Ovary (tissue), 9 donors: ENCODE data around the gene SETD7. TPM values are rescaled to one million over a fixed set of nuclear protein-coding genes. Genes with fewer than 3 reads are reported as not detected.
"Not testable (repeated sequence)": the region's sequence is repeated elsewhere in the genome, so short reads cannot be mapped to it uniquely, and the experiment has no call there.

Experiments used
- DNase-seq, 5 donors: peaks; one replicate each; pipeline ENCODE4 v3.0.0-alpha.2; 2019 to 2020
- H3K27ac ChIP-seq, 2 donors: fragments of 200-600 bp; one replicate each; pipeline versions ENCODE4 v1.5.1 to v1.8.0; 2019 to 2022
- H3K27me3 ChIP-seq: fragments of 200-600 bp; one replicate; pipeline ENCODE4 v1.8.0; 2022
- H3K36me3 ChIP-seq: fragments of 200-600 bp; sonication (generic); one replicate; pipeline ENCODE4 v1.5.1; 2019
- H3K4me1 ChIP-seq: one replicate; pipeline ENCODE4 v1.8.1; 2013; ENCODE audit warnings: mild to moderate bottlenecking, moderate library complexity; ENCODE audit not compliant: insufficient read depth
- H3K4me3 ChIP-seq: fragments of 200-600 bp; sonication (generic); one replicate; pipeline ENCODE4 v1.5.1; 2017
- H3K9me3 ChIP-seq, 2 donors: fragments of 200-600 bp in 1 of 2; sonication (generic) in 1 of 2; one replicate each; pipeline versions ENCODE4 v1.5.1 to v1.8.1; 2013 to 2019; ENCODE audit warnings: mild to moderate bottlenecking in 1 of 2, moderate library complexity in 1 of 2
- CTCF ChIP-seq, 3 donors: fragments of 450-650 bp in 2 of 3; fragments of 200-600 bp in 1 of 3; IDR thresholded peaks; one replicate each; pipeline versions ENCODE4 v1.5.1 to v1.8.0; 2016 to 2022; ENCODE audit warnings: antibody characterized with exemption in 3 of 3, mild to moderate bottlenecking in 1 of 3
- EP300 ChIP-seq: sonication (generic); formaldehyde crosslinking; IDR thresholded peaks from one replicate; pipeline ENCODE4 v1.6.1; 2017; ENCODE audit warnings: antibody characterized with exemption
- POLR2A ChIP-seq: fragments of 450-650 bp; IDR thresholded peaks from one replicate; pipeline ENCODE4 v1.6.1; 2017; ENCODE audit warnings: antibody characterized with exemption, mild to moderate bottlenecking, moderate library complexity
- whole genome bisulfite sequencing, 3 donors: extraction: QIAGEN DNeasy Blood & Tissue Kit in 1 of 3; methylation state at CpG; one replicate each; pipeline versions ENCODE4 v1.1.5 to v1.1.7; 2013 to 2017; 5-methylcytosine and 5-hydroxymethylcytosine counted together
- intact Hi-C, 4 donors: fragments of 100-400 bp; cut with DNase I; formaldehyde crosslinking; loops; one replicate each; pipeline versions ENCODE4 v1.11.0 to v1.15.1; 2022 to 2023
- polyA plus RNA-seq, 2 donors: library from polyadenylated mRNA; stranded (reverse); fragments of 200-250 nt in 1 of 2; fragments of 350-450 nt in 1 of 2; fragmentation: Illumina TruSeq in 1 of 2; extraction: RNeasy Lipid Tissue Mini Kit (QIAGEN cat#74804) in 1 of 2; gene quantifications; one replicate each; pipeline ENCODE4 v1.2.3, GENCODE V29; 2013 to 2014
- total RNA-seq, 7 donors: library from RNA; depleted of rRNA in 2 of 7; stranded (reverse); fragments of >200 nt in 2 of 7; fragmentation: NEBNext Ultra II Directional in 3 of 7; extraction: Animal tissue kit (Norgen Biotek cat#: 25700) in 3 of 7; gene quantifications; one replicate each; pipeline versions ENCODE4 v1.1.0 to v1.2.4, GENCODE V29; 2016 to 2023
- donor health status: DM: no; HTN: no; CAD: no; lungs with moderate emphysema.
- donor health status: DM: no; HTN: no; CAD: no.
- donor health status: Bipolar disorder and iron deficiency.
- donor health status: DM: yes; HTN: yes; CAD: no.
- donor health status: DM: no; HTN: no; CAD: no.
- donor health status: DM: yes; HTN: yes; CAD: no.

The SETD7 gene
- total and polyA plus RNA-seq, 9 donors = 14.3 to 52.4 (median 32.8) TPM

DNA sequence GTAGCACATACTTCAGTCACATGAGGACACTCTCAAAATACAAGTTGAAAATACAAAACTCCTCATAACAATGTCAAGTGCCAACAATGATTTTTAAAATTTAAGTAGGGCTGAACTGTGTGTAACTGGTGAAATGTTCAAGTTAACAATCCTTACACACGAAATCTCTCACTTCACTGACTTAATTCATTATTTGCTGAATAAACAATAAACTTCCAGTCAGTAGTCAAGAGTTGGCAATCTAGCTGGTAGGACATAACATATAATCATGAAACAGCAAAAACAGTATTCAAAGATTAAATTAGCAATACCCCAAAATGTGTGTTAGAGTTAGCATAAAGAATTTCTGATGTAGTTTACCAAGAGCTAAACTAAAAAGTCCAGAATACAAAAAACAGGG, 104.0 kb downstream of the SETD7 start:
- no peak overlapping the region for H3K27ac ChIP-seq

DNA sequence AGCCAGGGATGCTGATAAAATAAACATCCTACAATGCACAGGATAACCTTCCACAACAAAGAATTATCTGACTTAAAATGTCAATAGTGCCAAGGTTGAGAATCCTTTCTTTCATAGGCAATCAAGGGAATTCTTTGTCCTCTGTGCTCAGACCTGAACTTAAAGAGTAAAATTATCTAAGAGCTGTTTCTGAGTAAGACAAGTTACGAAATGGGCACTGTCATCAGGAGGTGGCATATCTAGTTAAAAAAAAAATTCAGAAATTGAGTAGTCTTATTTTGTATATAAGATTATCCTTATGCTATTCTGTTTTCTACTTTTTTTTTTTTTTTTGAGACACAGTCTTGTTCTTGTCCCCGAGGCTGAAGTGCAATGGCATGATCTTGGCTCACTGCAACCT, 105.4 kb downstream of the SETD7 start:
- Histone ChIP-seq H3K36me3 (no peaks in the 10 kb centered on the region), H3K9me3 (no peaks in the 10 kb centered on the region), H3K4me3 (no peak overlapping the region), H3K4me1 (peaks cover 2% of the 10 kb centered on the region), H3K27ac (no peak overlapping the region), H3K27me3 (no peaks in the 10 kb centered on the region)
- DNase-seq = no peak
- TF ChIP-seq EP300 = no peak
- no peak for TF ChIP-seq CTCF (IDR thresholded peaks at IDR 0.05)
- TF ChIP-seq POLR2A = no peak
- intact Hi-C loops = loop anchor here in 1 of 4 donors (5.0 to 10.0 kb wide), 2 partner anchors 146 to 273 kb away; partner anchors contain the start of genes ELF2, NAA15 and NDUFC1
- 94 to 97% (median 95%) methylated on average over 2 of the region's 2 CpGs for WGBS, 3 donors

More for the DNA sequence above, 104.0 kb downstream of the SETD7 start:
- no peak overlapping the region for H3K4me3 ChIP-seq
- intact Hi-C loops = loop anchor here in 1 of 4 donors (5.0 to 10.0 kb wide), 2 partner anchors 147 to 275 kb away; partner anchors contain the start of genes ELF2, NAA15 and NDUFC1
- no peak for TF ChIP-seq EP300
- no peak for TF ChIP-seq POLR2A
- TF ChIP-seq CTCF (IDR thresholded peaks at IDR 0.05) = no peak
- WGBS, 3 donors = 88 to 98% (median 90%) methylated on average over 1 of the region's 1 CpG
- DNase-seq = no peak
- H3K9me3 ChIP-seq = no peaks in the 10 kb centered on the region
- no peaks in the 10 kb centered on the region for H3K27me3 ChIP-seq
- H3K4me1 ChIP-seq = peaks cover 7% of the 10 kb centered on the region
- no peaks in the 10 kb centered on the region for H3K36me3 ChIP-seq

GRCh38 chr4:139447078-139447477, 108.9 kb downstream of the SETD7 start:
- H3K27ac ChIP-seq, H3K9me3 ChIP-seq, H3K36me3 ChIP-seq, intact Hi-C loops, H3K4me1 ChIP-seq, DNase-seq, H3K4me3 ChIP-seq, H3K27me3 ChIP-seq: not testable (repeated sequence)
- WGBS, 3 donors = 90 to 96% (median 96%) methylated on average over 4 of the region's 4 CpGs

Other genes with a start within 250 kb of the SETD7 start
- gene RAB33B, start 102.1 kb downstream of the SETD7 start, total RNA-seq = 10 to 100 TPM in 5 of 7 donors, 1 to 10 TPM in 2; 9.4 to 15.0 (median 12.8) TPM
- gene RAB33B, start 102.1 kb downstream of the SETD7 start, polyA plus RNA-seq = 1 to 10 TPM; 6.8 to 6.9 TPM
- 10 to 100 TPM; 14.5 to 64.9 (median 28.1) TPM for gene MGST2, start 109.6 kb upstream of the SETD7 start, total RNA-seq
- 10 to 100 TPM; 46.0 to 76.5 TPM for gene MGST2, start 109.6 kb upstream of the SETD7 start, polyA plus RNA-seq